ENCODE measurements around the gene RUSF1.
"Not testable (repeated sequence)": the region's sequence is repeated elsewhere in the genome, so short reads cannot be mapped to it uniquely, and the experiment has no call there.

- TF ChIP-seq CTCF (IDR thresholded peaks at IDR 0.05 in 2 of 3, conservative IDR thresholded peaks at IDR 0.05 in 1 of 3; ENCODE audit: borderline replicate concordance in 1 of 3, insufficient read depth in 1 of 3, low read depth in 2 of 3, low read length in 2 of 3); POLR2A (IDR thresholded peaks at IDR 0.05; ENCODE audit: borderline replicate concordance, extremely low read depth, insufficient read depth, insufficient read length); TCF7L2 (IDR thresholded peaks at IDR 0.05; ENCODE audit: borderline replicate concordance, extremely low read depth, insufficient read depth, insufficient read length); EZH2 (IDR thresholded peaks at IDR 0.05); REST (IDR thresholded peaks at IDR 0.05; ENCODE audit: low read depth); ZNF274 (IDR thresholded peaks at IDR 0.05; ENCODE audit: low read depth, low read length); MAX (IDR thresholded peaks at IDR 0.05); YY1 (IDR thresholded peaks at IDR 0.05; ENCODE audit: extremely low read depth, insufficient replicate concordance, low read depth, low read length); RAD21 (IDR thresholded peaks at IDR 0.05; ENCODE audit: low read depth): not testable (repeated sequence)
Measured at GRCh38 chr16:31484048-31484447, 24.1 kb downstream of the RUSF1 start.

Measured in HCT116 (cell line).